ENCODE measurements around the gene KHDRBS2. TPM values are rescaled to one million over a fixed set of nuclear protein-coding genes. Genes with fewer than 3 reads are reported as not detected.

The KHDRBS2 gene
- total RNA-seq, 2 donors from 2014 or later: 0.18 to 0.91 TPM

DNA sequence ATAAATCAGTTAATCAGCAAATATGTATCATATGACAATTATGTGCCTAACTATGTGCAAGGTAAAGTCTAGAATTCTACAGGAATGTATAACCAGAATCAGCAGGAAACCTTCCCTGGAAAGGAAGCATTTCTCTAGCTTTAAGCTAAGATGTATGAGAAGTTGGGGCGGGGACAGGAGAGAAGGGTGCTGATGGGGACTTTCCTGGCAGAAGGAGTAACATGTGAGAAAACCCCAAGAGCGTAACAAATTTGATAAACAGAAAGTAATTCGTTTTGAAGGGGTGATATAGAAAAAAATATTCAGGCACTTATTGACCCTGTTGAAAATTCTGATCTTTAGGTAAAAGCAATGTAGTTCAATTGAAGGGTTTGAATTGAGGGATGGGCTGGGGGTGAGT, 226.1 kb downstream of the KHDRBS2 start:
- H3K4me3 ChIP-seq: no peak overlapping the region
- H3K27me3 ChIP-seq (replicated peaks; ENCODE audit: insufficient read depth): no peaks in the 10 kb centered on the region
- TF ChIP-seq POLR2AphosphoS5 (IDR thresholded peaks at IDR 0.05): no peak
- TF ChIP-seq, protein P1, sequence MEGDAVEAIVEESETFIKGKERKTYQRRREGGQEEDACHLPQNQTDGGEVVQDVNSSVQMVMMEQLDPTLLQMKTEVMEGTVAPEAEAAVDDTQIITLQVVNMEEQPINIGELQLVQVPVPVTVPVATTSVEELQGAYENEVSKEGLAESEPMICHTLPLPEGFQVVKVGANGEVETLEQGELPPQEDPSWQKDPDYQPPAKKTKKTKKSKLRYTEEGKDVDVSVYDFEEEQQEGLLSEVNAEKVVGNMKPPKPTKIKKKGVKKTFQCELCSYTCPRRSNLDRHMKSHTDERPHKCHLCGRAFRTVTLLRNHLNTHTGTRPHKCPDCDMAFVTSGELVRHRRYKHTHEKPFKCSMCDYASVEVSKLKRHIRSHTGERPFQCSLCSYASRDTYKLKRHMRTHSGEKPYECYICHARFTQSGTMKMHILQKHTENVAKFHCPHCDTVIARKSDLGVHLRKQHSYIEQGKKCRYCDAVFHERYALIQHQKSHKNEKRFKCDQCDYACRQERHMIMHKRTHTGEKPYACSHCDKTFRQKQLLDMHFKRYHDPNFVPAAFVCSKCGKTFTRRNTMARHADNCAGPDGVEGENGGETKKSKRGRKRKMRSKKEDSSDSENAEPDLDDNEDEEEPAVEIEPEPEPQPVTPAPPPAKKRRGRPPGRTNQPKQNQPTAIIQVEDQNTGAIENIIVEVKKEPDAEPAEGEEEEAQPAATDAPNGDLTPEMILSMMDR (IDR thresholded peaks at IDR 0.05): no peak
- no peak for TF ChIP-seq POLR2A (IDR thresholded peaks at IDR 0.05)
- H3K4me1 ChIP-seq (replicated peaks): no peaks in the 10 kb centered on the region
- WGBS: 87% methylated on average over 3 of the region's 3 CpGs
- no peak overlapping the region for H3K27ac ChIP-seq
- intact Hi-C loops (cut with DNase I): no loop called here
- no peak for DNase-seq (ENCODE audit: low spot score)
- H3K36me3 ChIP-seq: no peaks in the 10 kb centered on the region
- H3K9me3 ChIP-seq: no peaks in the 10 kb centered on the region

DNA sequence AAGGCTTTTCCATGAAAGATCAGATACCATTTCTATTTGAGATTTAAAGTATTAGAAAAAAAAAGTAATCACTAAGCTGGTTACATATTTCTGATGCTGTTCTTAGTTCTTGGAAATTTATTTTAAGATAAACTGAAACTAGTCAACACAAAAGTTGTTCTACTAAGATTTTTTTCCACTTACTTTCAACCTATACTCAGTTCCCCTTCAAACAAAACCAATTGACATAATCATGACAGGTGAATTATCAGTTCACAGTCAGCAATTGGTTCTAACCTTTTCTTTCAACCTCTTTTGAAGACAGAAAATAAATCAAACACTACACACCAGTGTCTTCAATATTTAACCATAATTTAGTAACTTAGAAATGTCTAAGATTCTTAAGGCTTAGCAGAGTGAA, 228.7 kb downstream of the KHDRBS2 start:
- H3K9me3 ChIP-seq: no peaks in the 10 kb centered on the region
- H3K36me3 ChIP-seq: no peaks in the 10 kb centered on the region
- no peak for TF ChIP-seq POLR2A (IDR thresholded peaks at IDR 0.05)
- TF ChIP-seq, protein P1 (IDR thresholded peaks at IDR 0.05): no peak
- TF ChIP-seq POLR2AphosphoS5 (IDR thresholded peaks at IDR 0.05): no peak
- no peaks in the 10 kb centered on the region for H3K4me1 ChIP-seq (replicated peaks)
- H3K27me3 ChIP-seq (replicated peaks; ENCODE audit: insufficient read depth): no peaks in the 10 kb centered on the region
- H3K27ac ChIP-seq: no peak overlapping the region
- intact Hi-C loops (cut with DNase I): no loop called here
- DNase-seq (ENCODE audit: low spot score): no peak
- no peak overlapping the region for H3K4me3 ChIP-seq

DNA sequence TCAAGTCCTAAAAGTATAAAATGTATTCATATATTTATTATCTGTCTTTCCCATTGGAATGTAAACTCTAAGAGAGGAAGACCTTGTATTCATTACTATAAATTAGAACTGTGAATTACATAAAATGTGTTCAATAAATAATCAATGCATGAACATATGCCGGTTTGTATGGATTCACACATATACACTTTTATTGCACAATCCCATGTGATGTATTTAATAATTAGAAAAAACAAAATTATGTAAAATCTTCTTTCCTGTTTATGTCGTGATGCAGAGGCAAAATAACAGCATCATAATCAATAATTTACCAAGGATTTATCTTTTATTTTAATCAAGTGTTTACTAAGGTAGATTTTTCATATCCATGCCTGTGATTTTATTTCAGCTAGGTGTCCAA, 240.5 kb downstream of the KHDRBS2 start:
- Histone ChIP-seq H3K36me3 (no peaks in the 10 kb centered on the region), H3K4me1 (replicated peaks) (no peaks in the 10 kb centered on the region), H3K4me3 (no peak overlapping the region), H3K27me3 (replicated peaks; ENCODE audit: insufficient read depth) (no peaks in the 10 kb centered on the region), H3K9me3 (no peaks in the 10 kb centered on the region), H3K27ac (no peak overlapping the region)
- TF ChIP-seq, protein P1 (IDR thresholded peaks at IDR 0.05): no peak
- no peak for TF ChIP-seq POLR2A (IDR thresholded peaks at IDR 0.05)
- no peak for TF ChIP-seq POLR2AphosphoS5 (IDR thresholded peaks at IDR 0.05)
- no peak for DNase-seq (ENCODE audit: low spot score)
- 87% methylated on average over 2 of the region's 2 CpGs for WGBS
- intact Hi-C loops (cut with DNase I): no loop called here

DNA sequence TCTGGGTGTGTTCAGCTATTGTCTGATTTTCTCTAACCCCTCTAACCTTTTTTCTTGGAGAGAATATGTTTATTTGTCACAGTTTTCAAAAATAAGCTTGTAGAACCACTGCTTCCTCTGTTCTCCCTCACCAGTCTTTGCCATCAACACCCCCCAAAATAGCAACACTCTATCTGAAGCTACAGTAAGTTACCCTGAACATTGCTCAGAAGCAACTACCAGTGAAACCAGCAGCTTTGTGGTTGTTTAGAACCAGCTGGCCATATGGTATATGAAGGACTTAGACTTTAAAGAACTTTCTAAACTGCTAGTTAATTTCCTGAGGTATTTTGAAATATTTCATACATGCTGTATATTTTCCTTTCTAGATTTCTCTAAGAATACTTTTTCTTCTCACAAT, 242.9 kb downstream of the KHDRBS2 start:
- Histone ChIP-seq H3K36me3 (no peaks in the 10 kb centered on the region), H3K4me3 (no peak overlapping the region), H3K4me1 (replicated peaks) (no peaks in the 10 kb centered on the region), H3K27me3 (replicated peaks; ENCODE audit: insufficient read depth) (no peaks in the 10 kb centered on the region), H3K27ac (no peak overlapping the region), H3K9me3 (no peaks in the 10 kb centered on the region)
- TF ChIP-seq POLR2A (IDR thresholded peaks at IDR 0.05) (no peak), POLR2AphosphoS5 (IDR thresholded peaks at IDR 0.05) (no peak)
- TF ChIP-seq, protein P1 (IDR thresholded peaks at IDR 0.05): no peak
- no peak for DNase-seq (ENCODE audit: low spot score)
- intact Hi-C loops (cut with DNase I): no loop called here

DNA sequence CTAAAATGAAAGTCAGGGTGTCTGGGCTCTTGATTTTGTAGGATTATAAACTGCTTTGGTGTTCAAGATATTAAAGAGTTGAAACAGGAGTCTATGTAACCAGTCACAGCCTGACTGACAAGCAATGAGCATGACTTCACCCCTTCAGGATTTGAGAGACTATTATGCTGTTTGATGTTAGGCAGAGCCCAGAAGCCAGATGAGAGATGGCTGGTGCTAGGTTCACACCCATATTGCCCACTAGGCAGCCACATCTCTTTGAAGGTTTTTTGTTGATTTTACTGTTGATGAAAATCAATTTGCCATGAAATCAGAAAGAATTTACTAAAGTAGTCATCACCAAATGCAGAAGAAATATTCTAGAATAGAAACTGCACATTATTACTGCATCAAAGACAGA, 243.6 kb downstream of the KHDRBS2 start:
- intact Hi-C loops (cut with DNase I): no loop called here
- no peaks in the 10 kb centered on the region for H3K4me1 ChIP-seq (replicated peaks)
- TF ChIP-seq POLR2A (IDR thresholded peaks at IDR 0.05): no peak
- no peak for TF ChIP-seq POLR2AphosphoS5 (IDR thresholded peaks at IDR 0.05)
- TF ChIP-seq, protein P1 (IDR thresholded peaks at IDR 0.05): no peak
- no peak overlapping the region for H3K4me3 ChIP-seq
- no peaks in the 10 kb centered on the region for H3K27me3 ChIP-seq (replicated peaks; ENCODE audit: insufficient read depth)
- no peak for DNase-seq (ENCODE audit: low spot score)
- no peaks in the 10 kb centered on the region for H3K9me3 ChIP-seq
- no peak overlapping the region for H3K27ac ChIP-seq
- H3K36me3 ChIP-seq: no peaks in the 10 kb centered on the region
